SJCRH30 (cell line): ENCODE data around the gene ELAPOR1. TPM values are rescaled to one million over a fixed set of nuclear protein-coding genes. Genes with fewer than 3 reads are reported as not detected.

Experiments used
- DNase-seq, 2 experiments: peaks; one replicate each; pipeline ENCODE4 v3.0.0-alpha.2; 2015 to 2020
- H3K27ac ChIP-seq: fragments of 250-450 bp; sonication (Bioruptor Pico); 2 replicates; pipeline ENCODE4 v1.5.1; 2020; ENCODE audit warnings: mild to moderate bottlenecking, moderate library complexity
- H3K27me3 ChIP-seq: fragments of 250-450 bp; sonication (Bioruptor Pico); 2 replicates; pipeline ENCODE4 v1.5.1; 2020; ENCODE audit warnings: mild to moderate bottlenecking, moderate library complexity
- H3K36me3 ChIP-seq: fragments of 250-450 bp; sonication (Bioruptor Pico); 2 replicates; pipeline ENCODE4 v1.5.1; 2020; ENCODE audit warnings: mild to moderate bottlenecking, moderate library complexity
- H3K4me1 ChIP-seq: fragments of 250-450 bp; sonication (Bioruptor Pico); 2 replicates; pipeline ENCODE4 v1.5.1; 2020; ENCODE audit warnings: mild to moderate bottlenecking, moderate library complexity
- H3K4me3 ChIP-seq: fragments of 250-450 bp; sonication (Bioruptor Pico); 2 replicates; pipeline ENCODE4 v1.5.1; 2020; ENCODE audit warnings: mild to moderate bottlenecking, moderate library complexity
- H3K9me3 ChIP-seq: fragments of 250-450 bp; sonication (Bioruptor Pico); replicated peaks from 2 replicates; pipeline ENCODE4 v1.5.1; 2020; ENCODE audit warnings: mild to moderate bottlenecking, moderate library complexity
- total RNA-seq: library from RNA; depleted of rRNA; stranded (reverse); fragments of >200 nt; shearing (Covaris generic); gene quantifications from 2 replicates; pipeline ENCODE4 v1.2.3, GENCODE V29; 2014; rRNA removed

The ELAPOR1 gene
- total RNA-seq, 1 experiment from 2014 or later: not detected

- no peak for DNase-seq
- H3K9me3 ChIP-seq: no peaks in the 10 kb centered on the region
- H3K27me3 ChIP-seq: 0 out of 2 replicates have a peak, but pooled peaks cover 3% of the 10 kb centered on the region
- H3K4me1 ChIP-seq: peaks cover 8% of the 10 kb centered on the region
- H3K36me3 ChIP-seq: no peaks in the 10 kb centered on the region
- no peak overlapping the region for H3K27ac ChIP-seq
- H3K4me3 ChIP-seq: no peak overlapping the region
These were observed 48.7 kb downstream of the ELAPOR1 start for GRCh38 chr1:109162626-109163025.

- DNase-seq: no peak
- no peak overlapping the region for H3K27ac ChIP-seq
- no peaks in the 10 kb centered on the region for H3K36me3 ChIP-seq
- 0 out of 2 replicates have a peak, but pooled peaks cover 3% of the 10 kb centered on the region for H3K27me3 ChIP-seq
- H3K4me3 ChIP-seq: no peak overlapping the region
- H3K4me1 ChIP-seq: peaks cover 8% of the 10 kb centered on the region
- no peaks in the 10 kb centered on the region for H3K9me3 ChIP-seq
These were observed 49.6 kb downstream of the ELAPOR1 start for GRCh38 chr1:109163551-109163950.

Other genes with a start within 250 kb of the ELAPOR1 start
- 40.1 and 40.4 TPM in 2 replicates for gene GPSM2, start 237.1 kb upstream of the ELAPOR1 start, total RNA-seq
- gene CLCC1, start 150.6 kb upstream of the ELAPOR1 start, total RNA-seq: 23.8 and 27.7 TPM in 2 replicates
- gene WDR47, start 72.0 kb upstream of the ELAPOR1 start, total RNA-seq: 14.9 and 17.1 TPM in 2 replicates
- 52.2 and 54.2 TPM in 2 replicates for gene TAF13, start 38.1 kb upstream of the ELAPOR1 start, total RNA-seq
- gene TMEM167B, start 23.4 kb upstream of the ELAPOR1 start, total RNA-seq: 20.7 and 24.7 TPM in 2 replicates
- 105 and 107 TPM in 2 replicates for gene SARS1, start 99.8 kb downstream of the ELAPOR1 start, total RNA-seq
- 2.6 and 4.0 TPM in 2 replicates for gene CELSR2, start 135.4 kb downstream of the ELAPOR1 start, total RNA-seq
- 67.5 and 73.2 TPM in 2 replicates for gene PSRC1, start 169.0 kb downstream of the ELAPOR1 start, total RNA-seq
- 5.8 and 5.9 TPM in 2 replicates for gene MYBPHL, start 192.9 kb downstream of the ELAPOR1 start, total RNA-seq